Esophagus squamous epithelium (tissue), 4 donors: Measurements from ENCODE around the gene UBE2D2.

Source experiments
- POLR2A ChIP-seq, 4 donors: fragments of 450-650 bp; IDR thresholded peaks; one replicate each; pipeline ENCODE4 v1.6.1; 2017; ENCODE audit warnings: antibody characterized with exemption in 4 of 4, mild to moderate bottlenecking in 4 of 4, moderate library complexity in 3 of 4
- TF ChIP-seq, protein P1 (sequence below), 6 experiments: fragments of 450-650 bp in 4 of 6; fragments of 200-600 bp in 2 of 6; sonication (generic) in 2 of 6; IDR thresholded peaks; one replicate each; pipeline ENCODE4 v1.5.1; 2016 to 2019; ENCODE audit warnings: antibody characterized with exemption in 6 of 6, mild to moderate bottlenecking in 4 of 6, moderate library complexity in 4 of 6

DNA sequence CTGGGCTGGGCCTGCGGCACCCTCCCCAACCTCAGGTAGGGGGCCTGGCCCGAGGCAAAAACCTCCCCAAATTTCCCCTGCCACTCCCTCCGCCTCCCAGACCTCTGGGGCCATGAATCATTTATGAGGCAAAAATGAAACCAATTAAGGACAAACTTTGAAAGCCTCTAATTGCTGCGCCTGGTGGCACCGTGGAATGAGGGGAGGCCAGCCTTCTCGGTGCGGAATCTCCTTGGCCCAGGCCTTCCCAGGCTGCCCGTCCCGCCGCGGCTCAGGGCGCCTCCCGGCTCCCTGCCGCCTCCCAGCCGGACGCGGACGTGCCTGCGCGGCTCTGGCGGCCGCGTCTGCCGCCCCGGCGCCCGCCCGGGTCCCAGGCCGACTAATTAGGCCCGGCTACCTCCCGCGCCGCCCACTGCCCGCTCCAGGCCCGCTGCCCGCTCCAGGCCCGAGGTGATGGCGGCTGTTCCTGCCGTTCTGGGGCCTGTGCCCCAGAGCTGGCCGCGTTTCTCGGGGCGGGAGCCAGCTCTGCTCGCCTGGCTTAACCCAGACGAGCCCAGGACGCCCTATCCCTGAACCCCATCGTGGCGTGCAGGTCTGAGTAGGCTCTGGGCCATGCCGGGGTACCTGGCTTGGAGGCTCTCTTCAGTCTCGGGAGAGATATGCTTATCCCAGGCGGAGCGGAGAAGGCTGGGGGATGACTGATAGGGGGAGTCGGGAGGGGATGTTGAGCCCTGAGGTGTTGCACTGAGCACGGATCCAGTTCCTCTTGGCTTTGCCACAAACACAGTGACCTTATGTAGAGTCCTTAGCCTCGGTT lies 107.1 kb downstream of the UBE2D2 start:
- TF ChIP-seq, protein P1, sequence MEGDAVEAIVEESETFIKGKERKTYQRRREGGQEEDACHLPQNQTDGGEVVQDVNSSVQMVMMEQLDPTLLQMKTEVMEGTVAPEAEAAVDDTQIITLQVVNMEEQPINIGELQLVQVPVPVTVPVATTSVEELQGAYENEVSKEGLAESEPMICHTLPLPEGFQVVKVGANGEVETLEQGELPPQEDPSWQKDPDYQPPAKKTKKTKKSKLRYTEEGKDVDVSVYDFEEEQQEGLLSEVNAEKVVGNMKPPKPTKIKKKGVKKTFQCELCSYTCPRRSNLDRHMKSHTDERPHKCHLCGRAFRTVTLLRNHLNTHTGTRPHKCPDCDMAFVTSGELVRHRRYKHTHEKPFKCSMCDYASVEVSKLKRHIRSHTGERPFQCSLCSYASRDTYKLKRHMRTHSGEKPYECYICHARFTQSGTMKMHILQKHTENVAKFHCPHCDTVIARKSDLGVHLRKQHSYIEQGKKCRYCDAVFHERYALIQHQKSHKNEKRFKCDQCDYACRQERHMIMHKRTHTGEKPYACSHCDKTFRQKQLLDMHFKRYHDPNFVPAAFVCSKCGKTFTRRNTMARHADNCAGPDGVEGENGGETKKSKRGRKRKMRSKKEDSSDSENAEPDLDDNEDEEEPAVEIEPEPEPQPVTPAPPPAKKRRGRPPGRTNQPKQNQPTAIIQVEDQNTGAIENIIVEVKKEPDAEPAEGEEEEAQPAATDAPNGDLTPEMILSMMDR (IDR thresholded peaks at IDR 0.05) = no peak
- peak in 2 of 4 donors; percentile 9 to 43 for TF ChIP-seq POLR2A (IDR thresholded peaks at IDR 0.05)
